Spleen (tissue), 7 donors: ENCODE data around the gene RAPGEF3.

Experiments used
- CTCF ChIP-seq, 11 experiments: fragments of 200-600 bp in 7 of 11; fragments of 450-650 bp in 4 of 11; sonication (generic) in 4 of 11; IDR thresholded peaks in 8 of 11; conservative IDR thresholded peaks in 3 of 11; 1 replicate in 7 of 11; 2 replicates in 4 of 11; pipeline versions ENCODE4 v1.4.0 to v1.8.0; 2016 to 2021; ENCODE audit warnings: antibody characterized with exemption in 11 of 11, inconsistent platforms in 4 of 11, mild to moderate bottlenecking in 1 of 11
- POLR2A ChIP-seq, 3 donors: fragments of 450-650 bp; IDR thresholded peaks; one replicate each; pipeline ENCODE4 v1.5.1; 2017; ENCODE audit warnings: antibody characterized with exemption in 3 of 3, mild to moderate bottlenecking in 1 of 3
- POLR2AphosphoS5 ChIP-seq, 3 donors: sonication (generic); formaldehyde crosslinking; IDR thresholded peaks; one replicate each; pipeline ENCODE4 v1.5.1; 2017; ENCODE audit warnings: antibody characterized with exemption in 3 of 3
- donor health status: DM: no; HTN: no; CAD: no; lungs with moderate emphysema.
- donor health status: DM: no; HTN: no; CAD: no.
- donor health status: DM: no; HTN: no; CAD: no.

- no peak for TF ChIP-seq CTCF (IDR thresholded peaks at IDR 0.05 in 8 of 11, conservative IDR thresholded peaks at IDR 0.05 in 3 of 11)
- TF ChIP-seq POLR2AphosphoS5 (IDR thresholded peaks at IDR 0.05) = no peak
- no peak for TF ChIP-seq POLR2A (IDR thresholded peaks at IDR 0.05)
Observed at GRCh38 chr12:47721431-47721973, 37.2 kb downstream of the RAPGEF3 start.
